Spinal cord (tissue), 10 donors: ENCODE results near the gene GRIP1. TPM values are rescaled to one million over a fixed set of nuclear protein-coding genes. Genes with fewer than 3 reads are reported as not detected.

Experiments used
- DNase-seq, 6 donors: peaks; one replicate each; pipeline versions ENCODE4 v3.0.0 to v3.0.0-alpha.2; 2013 to 2015; ENCODE audit warnings: low spot score in 6 of 6, low read depth in 4 of 6
- H3K27ac ChIP-seq: one replicate; pipeline ENCODE4 v1.5.1; 2013; ENCODE audit warnings: low read depth, low read length, control low read depth
- H3K27me3 ChIP-seq: one replicate; pipeline ENCODE4 v1.6.1; 2013; ENCODE audit warnings: low read length; ENCODE audit not compliant: control insufficient read depth, insufficient read depth
- H3K36me3 ChIP-seq: one replicate; pipeline ENCODE4 v1.6.1; 2013; ENCODE audit warnings: low read length; ENCODE audit not compliant: control insufficient read depth, insufficient read depth
- H3K4me1 ChIP-seq: one replicate; pipeline ENCODE4 v1.6.1; 2013; ENCODE audit warnings: low read length; ENCODE audit not compliant: control insufficient read depth, insufficient read depth
- H3K4me3 ChIP-seq: one replicate; pipeline ENCODE4 v1.5.1; 2013; ENCODE audit warnings: low read depth, low read length, control low read depth
- H3K9me3 ChIP-seq: one replicate; pipeline ENCODE4 v1.6.1; 2013; ENCODE audit warnings: low read length; ENCODE audit not compliant: control insufficient read depth, insufficient read depth
- WGBS: methylation state at CpG from one replicate; pipeline ENCODE4 v1.1.5; 2013; ENCODE audit warnings: missing lambda C conversion rate; ENCODE audit not compliant: insufficient coverage; 5-methylcytosine and 5-hydroxymethylcytosine counted together
- long read RNA-seq, 4 donors: transcript quantifications; one replicate each; lab custom pipeline, GENCODE V29; 2026
- polyA plus RNA-seq, 2 donors: library from polyadenylated mRNA; unstranded; fragments of 120-200 nt; gene quantifications; one replicate each; pipeline ENCODE4 v1.2.1, GENCODE V29; 2013; ENCODE audit not compliant: insufficient read length in 2 of 2
- total RNA-seq, 2 donors: library from RNA; depleted of rRNA in 1 of 2; stranded (reverse); fragments of 120-200 nt in 1 of 2; fragments of >200 nt in 1 of 2; gene quantifications; one replicate each; pipeline versions ENCODE4 v1.2.3 to v1.2.4, GENCODE V29; 2013 to 2014
- donor health status: healthy.

GRIP1 gene, protein sequence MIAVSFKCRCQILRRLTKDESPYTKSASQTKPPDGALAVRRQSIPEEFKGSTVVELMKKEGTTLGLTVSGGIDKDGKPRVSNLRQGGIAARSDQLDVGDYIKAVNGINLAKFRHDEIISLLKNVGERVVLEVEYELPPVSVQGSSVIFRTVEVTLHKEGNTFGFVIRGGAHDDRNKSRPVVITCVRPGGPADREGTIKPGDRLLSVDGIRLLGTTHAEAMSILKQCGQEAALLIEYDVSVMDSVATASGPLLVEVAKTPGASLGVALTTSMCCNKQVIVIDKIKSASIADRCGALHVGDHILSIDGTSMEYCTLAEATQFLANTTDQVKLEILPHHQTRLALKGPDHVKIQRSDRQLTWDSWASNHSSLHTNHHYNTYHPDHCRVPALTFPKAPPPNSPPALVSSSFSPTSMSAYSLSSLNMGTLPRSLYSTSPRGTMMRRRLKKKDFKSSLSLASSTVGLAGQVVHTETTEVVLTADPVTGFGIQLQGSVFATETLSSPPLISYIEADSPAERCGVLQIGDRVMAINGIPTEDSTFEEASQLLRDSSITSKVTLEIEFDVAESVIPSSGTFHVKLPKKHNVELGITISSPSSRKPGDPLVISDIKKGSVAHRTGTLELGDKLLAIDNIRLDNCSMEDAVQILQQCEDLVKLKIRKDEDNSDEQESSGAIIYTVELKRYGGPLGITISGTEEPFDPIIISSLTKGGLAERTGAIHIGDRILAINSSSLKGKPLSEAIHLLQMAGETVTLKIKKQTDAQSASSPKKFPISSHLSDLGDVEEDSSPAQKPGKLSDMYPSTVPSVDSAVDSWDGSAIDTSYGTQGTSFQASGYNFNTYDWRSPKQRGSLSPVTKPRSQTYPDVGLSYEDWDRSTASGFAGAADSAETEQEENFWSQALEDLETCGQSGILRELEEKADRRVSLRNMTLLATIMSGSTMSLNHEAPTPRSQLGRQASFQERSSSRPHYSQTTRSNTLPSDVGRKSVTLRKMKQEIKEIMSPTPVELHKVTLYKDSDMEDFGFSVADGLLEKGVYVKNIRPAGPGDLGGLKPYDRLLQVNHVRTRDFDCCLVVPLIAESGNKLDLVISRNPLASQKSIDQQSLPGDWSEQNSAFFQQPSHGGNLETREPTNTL
- 10 to 100 TPM; 32.2 to 33.4 TPM for total RNA-seq
- polyA plus RNA-seq: 10 to 100 TPM; 25.1 to 27.7 TPM
- long read RNA-seq, donor 1: 0 reads
- long read RNA-seq, donor 2: 0 reads
- long read RNA-seq, donor 3, partial matches to known transcripts: 0 of 1 reads
- long read RNA-seq, donor 3, other reads (novel, unspliced or antisense): 0 of 1 reads
- long read RNA-seq, donor 4: 0 reads

DNA sequence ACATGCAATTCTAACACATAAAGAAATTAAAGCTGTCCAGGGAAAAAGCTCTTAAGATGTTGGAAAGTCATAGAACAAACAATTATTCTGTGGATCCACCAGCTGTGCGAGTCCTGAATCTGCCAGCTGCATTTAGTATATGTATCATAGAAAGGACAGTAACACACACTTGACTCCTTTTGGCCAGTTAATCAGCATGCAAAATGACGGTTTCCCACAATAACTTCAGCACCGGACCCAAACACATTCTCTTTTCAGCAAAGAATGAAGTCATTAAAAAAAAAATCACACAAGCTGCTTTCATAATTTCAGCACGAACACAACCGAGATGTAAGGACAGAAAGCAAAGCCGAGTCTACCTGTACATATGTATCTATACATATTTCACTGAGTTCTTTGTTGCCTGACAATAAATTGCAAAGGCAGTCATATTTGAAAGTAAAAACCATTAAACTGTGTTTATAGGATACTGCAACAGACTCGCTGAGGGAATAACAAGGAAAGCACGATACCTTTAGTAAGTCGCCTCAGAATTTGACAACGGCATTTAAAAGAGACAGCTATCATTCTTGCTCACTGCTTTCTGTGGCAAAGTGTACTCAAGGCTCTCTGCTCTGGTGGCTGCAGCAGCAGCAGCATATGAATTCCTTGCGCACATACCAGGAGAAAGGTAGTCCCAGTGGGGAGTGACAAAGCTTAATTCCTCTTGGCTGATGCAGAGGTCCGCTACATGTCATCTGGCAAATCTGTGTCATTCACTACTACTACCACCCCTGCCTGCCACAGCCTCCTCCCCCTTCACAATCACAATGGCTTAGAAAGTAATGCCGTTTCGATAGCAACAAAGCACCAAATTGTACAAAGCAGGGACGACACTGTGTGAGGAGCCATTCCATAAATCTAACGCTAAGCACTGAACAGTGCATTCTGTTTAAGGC lies at the start of gene GRIP1:
Gene GRIP1, minus strand, starts transcription at position 739 of the 938 bp plus-strand sequence. Its CDS starts 172 bp downstream, at position 567.
- H3K9me3 ChIP-seq: no peaks in the 10 kb centered on the region
- peak within 1 kb of the TSS; percentile 31 for H3K4me3 ChIP-seq
- no peaks in the 10 kb centered on the region for H3K36me3 ChIP-seq
- H3K27ac ChIP-seq: no peak within 1 kb of the TSS
- WGBS: 11% methylated on average over 12 of the region's 16 CpGs
- peak in 5 of 6 donors; percentile 54 to 95 (median 60) for DNase-seq
- H3K4me1 ChIP-seq: peaks cover 3% of the 10 kb centered on the region
- no peaks in the 10 kb centered on the region for H3K27me3 ChIP-seq

DNA sequence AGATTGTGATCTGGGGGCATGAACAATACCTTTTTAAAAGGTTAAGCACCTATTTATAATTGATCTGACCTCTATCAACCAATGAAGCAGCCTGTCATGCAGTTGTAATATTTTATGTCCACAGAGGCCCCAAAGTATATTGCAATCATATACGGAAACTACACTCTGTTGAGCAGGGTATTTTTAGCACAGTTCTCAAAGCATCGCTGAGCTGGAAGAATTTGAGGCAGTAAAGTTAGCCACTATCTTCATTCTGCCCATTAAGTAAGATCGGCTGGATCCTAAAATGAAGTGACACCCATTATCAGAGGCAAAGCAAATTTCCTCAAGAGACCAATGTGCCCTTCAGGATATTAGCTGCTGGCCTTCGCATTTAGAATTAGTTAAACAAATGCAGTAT lies 47.7 kb upstream of the GRIP1 start:
- H3K27ac ChIP-seq: no peak overlapping the region
- peak in 1 of 6 donors; percentile 43 for DNase-seq
- no peaks in the 10 kb centered on the region for H3K27me3 ChIP-seq
- H3K9me3 ChIP-seq: no peaks in the 10 kb centered on the region
- WGBS: 78% methylated on average over 1 of the region's 4 CpGs
- no peaks in the 10 kb centered on the region for H3K36me3 ChIP-seq
- no peak overlapping the region for H3K4me3 ChIP-seq
- no peaks in the 10 kb centered on the region for H3K4me1 ChIP-seq

DNA sequence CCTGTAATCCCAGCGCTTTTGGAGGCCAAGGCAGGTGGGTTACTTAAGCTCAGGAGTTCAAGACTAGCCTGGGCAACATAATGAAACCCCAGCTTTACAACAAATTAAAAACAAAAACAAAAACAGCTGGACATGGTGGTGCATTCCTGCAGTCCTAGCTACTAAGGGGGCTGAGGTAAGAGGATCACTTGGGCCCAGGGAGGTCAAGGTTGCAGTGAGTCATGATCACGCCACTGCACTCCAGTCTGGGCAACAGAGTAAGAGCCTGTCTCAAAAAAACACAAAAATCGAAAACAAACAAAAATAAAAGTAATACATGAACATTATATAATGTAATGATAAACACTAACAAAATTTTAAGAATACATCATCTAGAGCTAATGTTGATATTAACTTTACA lies 46.2 kb upstream of the GRIP1 start:
- H3K9me3 ChIP-seq: no peaks in the 10 kb centered on the region

DNA sequence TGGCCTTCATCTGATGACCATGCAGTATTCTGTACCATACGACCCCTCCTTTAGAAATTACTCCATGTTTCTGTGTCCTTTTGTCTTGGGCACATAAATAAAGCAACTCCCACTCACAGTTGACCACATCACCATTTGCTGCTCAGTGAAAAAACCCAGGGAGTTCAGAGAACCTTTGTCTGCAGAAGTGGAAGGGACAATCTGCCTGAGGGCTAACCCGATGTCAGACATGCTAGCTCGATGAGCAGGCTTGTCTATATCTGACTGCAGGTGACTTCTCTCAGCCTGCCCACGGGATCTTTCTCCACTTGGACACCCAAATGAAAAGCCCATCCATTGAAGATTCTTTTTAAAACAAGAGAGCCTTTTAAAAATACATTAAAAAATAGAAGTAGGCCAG lies 45.7 kb upstream of the GRIP1 start:
- WGBS: 48% methylated on average over 3 of the region's 4 CpGs

More for the DNA sequence above, 46.2 kb upstream of the GRIP1 start:
- no peaks in the 10 kb centered on the region for H3K4me1 ChIP-seq
- no CpG with 5 or more reads among the region's 3 CpGs for WGBS
- H3K27me3 ChIP-seq: no peaks in the 10 kb centered on the region
- no peaks in the 10 kb centered on the region for H3K36me3 ChIP-seq
- no peak overlapping the region for H3K27ac ChIP-seq
- H3K4me3 ChIP-seq: no peak overlapping the region
- DNase-seq: no peak

DNA sequence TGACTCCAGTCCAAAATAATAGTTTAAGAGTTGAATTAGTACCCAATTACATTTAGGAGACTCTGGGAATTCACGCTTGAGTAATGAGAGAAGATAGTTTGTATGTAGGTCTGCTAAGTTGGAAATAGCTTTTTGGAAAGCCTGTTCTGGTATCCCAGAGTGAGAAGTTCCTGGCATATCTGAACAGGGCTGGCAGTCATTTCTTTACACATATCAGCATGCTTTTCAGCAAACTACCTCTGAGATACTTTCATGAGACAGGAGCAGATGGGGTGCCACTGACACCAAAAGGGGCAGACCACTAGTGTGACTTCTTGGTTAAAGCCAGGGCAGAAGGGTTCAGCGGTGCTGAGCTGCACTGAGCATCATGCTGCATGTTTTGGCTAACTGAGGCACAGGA lies 45.1 kb upstream of the GRIP1 start:
- peak in 1 of 6 donors; percentile 74 for DNase-seq

More for the DNA sequence above, 45.7 kb upstream of the GRIP1 start:
- Histone ChIP-seq H3K4me3 (no peak overlapping the region), H3K4me1 (no peaks in the 10 kb centered on the region), H3K36me3 (no peaks in the 10 kb centered on the region), H3K9me3 (no peaks in the 10 kb centered on the region), H3K27ac (no peak overlapping the region), H3K27me3 (no peaks in the 10 kb centered on the region)
- DNase-seq: no peak

DNA sequence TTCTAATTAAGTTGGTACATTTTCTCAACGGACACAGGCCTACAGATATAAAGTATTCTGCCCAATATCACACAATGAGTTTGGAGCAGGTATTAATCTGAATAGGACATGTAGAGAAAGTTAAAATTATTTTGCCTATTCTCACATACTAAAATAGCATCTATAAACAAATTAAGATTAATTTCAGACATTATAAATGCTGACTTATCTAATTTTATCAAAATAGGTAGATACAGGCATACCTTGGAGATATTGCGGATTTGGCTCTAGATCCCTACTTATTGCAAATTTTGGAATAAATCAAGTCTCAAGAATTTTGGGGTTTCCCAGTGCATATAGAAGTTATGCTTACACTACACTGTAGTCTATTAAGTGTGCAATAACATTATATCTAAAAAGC lies 41.0 kb upstream of the GRIP1 start:
- no peaks in the 10 kb centered on the region for H3K36me3 ChIP-seq
- no CpG with 5 or more reads among the region's 2 CpGs for WGBS
- H3K4me1 ChIP-seq: no peaks in the 10 kb centered on the region
- H3K27ac ChIP-seq: no peak overlapping the region
- H3K9me3 ChIP-seq: no peaks in the 10 kb centered on the region
- no peak for DNase-seq
- no peaks in the 10 kb centered on the region for H3K27me3 ChIP-seq
- H3K4me3 ChIP-seq: no peak overlapping the region

More for the DNA sequence above, 45.1 kb upstream of the GRIP1 start:
- H3K27ac ChIP-seq: no peak overlapping the region
- no peaks in the 10 kb centered on the region for H3K9me3 ChIP-seq
- no peaks in the 10 kb centered on the region for H3K4me1 ChIP-seq
- H3K27me3 ChIP-seq: no peaks in the 10 kb centered on the region
- no peaks in the 10 kb centered on the region for H3K36me3 ChIP-seq
- no peak overlapping the region for H3K4me3 ChIP-seq
- WGBS: 86% methylated on average over 1 of the region's 2 CpGs

DNA sequence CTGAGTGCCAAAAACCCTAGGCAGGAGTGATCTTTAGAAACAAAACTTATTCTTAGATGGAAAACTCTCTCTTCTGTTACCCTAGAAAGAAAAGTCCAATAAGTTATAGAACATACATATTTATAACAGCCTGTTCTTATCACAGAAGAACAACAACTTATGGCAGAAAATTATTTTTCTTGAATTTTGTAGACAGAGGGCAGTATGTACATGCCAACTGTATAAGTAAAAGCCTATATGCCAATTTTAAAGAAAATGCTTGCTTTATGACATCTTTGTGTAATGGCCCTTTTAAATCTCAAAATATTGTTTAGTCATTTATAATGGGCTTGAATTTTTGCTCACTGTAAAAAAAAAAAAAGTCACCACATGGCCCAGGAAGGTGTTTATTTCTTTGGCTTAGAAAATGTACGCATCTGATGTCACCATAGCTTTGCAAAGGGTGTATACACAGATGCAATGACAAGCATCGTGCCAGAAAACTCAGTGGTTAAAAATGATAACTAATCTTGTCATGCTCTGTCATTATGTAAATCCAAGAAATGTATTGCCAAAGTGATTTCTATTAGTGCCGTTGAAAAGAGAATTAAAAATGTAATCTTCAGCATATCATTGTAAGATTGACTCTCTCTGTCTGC lies 38.3 kb upstream of the GRIP1 start:
- DNase-seq: peak in 2 of 6 donors; percentile 57 to 89
- WGBS: 67% methylated on average over 1 of the region's 3 CpGs
- H3K4me1 ChIP-seq: no peaks in the 10 kb centered on the region
- H3K27ac ChIP-seq: no peak overlapping the region
- H3K27me3 ChIP-seq: no peaks in the 10 kb centered on the region
- no peaks in the 10 kb centered on the region for H3K36me3 ChIP-seq
- H3K9me3 ChIP-seq: no peaks in the 10 kb centered on the region
- no peak overlapping the region for H3K4me3 ChIP-seq

DNA sequence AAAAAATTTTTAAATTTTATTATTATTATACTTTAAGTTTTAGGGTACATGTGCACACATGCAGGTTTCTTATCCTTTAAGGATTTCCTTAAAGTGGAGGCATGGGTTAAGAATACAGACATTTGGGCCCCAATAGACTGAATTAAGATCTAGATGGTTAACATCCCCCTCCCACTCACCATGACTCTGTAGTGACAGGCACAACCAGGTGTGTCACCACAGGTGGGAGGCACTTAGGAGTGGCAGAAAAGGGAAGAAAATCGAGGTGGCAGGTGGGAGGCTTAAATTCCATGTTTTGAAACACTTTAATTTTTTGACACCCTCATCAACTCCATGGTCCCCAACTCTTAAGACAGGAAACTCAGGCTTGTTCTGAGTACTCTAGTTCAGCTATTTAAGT lies 37.6 kb upstream of the GRIP1 start:
- Histone ChIP-seq H3K4me1 (no peaks in the 10 kb centered on the region), H3K36me3 (no peaks in the 10 kb centered on the region), H3K9me3 (no peaks in the 10 kb centered on the region), H3K27ac (no peak overlapping the region), H3K27me3 (no peaks in the 10 kb centered on the region), H3K4me3 (no peak overlapping the region)
- no CpG with 5 or more reads among the region's 1 CpG for WGBS
- no peak for DNase-seq
